NK-92 (cell line): ENCODE results near the gene NTNG2.

ENCODE experiments used
- DNase-seq: peaks from one replicate; lab custom pipeline; 2025; ENCODE audit not compliant: unreplicated experiment; lab: John Stamatoyannopoulos, UW

The NTNG2 gene

DNA sequence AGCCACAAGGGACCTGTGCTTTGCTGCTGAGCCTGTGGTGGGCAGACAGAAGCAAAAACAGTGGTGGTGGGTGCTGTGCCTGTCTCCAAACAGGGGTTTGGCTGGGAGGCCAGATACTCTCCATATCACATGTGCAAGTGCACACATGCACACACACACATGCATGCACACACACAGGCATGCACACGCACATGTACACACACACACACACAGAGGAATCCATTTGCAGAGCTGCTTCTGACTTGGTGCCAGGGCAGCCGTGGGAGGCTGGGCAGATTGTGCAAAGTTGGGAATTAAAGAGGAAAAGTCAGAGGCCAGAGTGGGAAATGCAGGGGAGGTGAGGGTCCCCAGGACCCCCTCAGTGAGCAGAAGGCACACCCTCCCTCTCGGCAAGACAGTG, 71.3 kb downstream of the NTNG2 start:
- no peak for DNase-seq

GRCh38 chr9:132234535-132234934, 72.7 kb downstream of the NTNG2 start:
- no peak for DNase-seq

DNA sequence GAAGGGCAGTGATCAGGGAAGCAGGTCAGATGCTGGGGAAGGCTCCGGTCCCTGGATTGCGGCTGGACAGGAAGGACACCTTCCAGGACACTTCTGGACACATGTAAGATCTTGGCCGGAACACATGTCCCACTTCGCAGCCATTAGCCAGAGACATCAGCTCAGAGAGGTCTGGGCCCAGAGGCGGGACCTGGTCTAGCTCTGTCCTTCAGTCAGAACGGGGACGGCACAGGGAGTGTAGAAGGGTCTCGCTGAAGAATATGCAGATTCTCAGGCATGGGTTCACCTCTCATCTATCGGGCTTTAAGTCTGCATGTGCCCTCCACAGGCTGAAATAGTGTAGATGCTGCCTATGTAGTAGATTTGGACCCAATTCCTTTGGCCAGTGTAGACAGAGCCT, 73.3 kb downstream of the NTNG2 start:
- no peak for DNase-seq

GRCh38 chr9:132235894-132236661, 74.2 kb downstream of the NTNG2 start:
- DNase-seq: no peak

GRCh38 chr9:132236662-132237311, 74.9 kb downstream of the NTNG2 start:
- DNase-seq: no peak

GRCh38 chr9:132237481-132237880, 75.6 kb downstream of the NTNG2 start:
- no peak for DNase-seq

- no peak for DNase-seq
These were observed 76.4 kb downstream of the NTNG2 start for GRCh38 chr9:132238026-132238972.

DNA sequence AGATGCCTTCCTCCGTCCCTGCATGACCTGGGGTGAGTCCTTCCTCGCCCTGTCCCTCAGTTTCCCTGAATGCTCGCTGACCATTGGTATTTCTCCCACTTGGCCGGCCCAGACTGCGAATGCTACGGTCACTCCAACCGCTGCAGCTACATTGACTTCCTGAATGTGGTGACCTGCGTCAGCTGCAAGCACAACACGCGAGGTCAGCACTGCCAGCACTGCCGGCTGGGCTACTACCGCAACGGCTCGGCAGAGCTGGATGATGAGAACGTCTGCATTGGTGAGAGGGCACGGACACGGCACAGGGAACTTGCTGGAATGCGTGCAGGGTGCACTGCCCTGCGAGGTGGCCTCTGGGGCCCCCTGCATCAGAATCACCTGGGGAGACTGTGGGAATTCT, 77.1 kb downstream of the NTNG2 start:
- DNase-seq: no peak

DNA sequence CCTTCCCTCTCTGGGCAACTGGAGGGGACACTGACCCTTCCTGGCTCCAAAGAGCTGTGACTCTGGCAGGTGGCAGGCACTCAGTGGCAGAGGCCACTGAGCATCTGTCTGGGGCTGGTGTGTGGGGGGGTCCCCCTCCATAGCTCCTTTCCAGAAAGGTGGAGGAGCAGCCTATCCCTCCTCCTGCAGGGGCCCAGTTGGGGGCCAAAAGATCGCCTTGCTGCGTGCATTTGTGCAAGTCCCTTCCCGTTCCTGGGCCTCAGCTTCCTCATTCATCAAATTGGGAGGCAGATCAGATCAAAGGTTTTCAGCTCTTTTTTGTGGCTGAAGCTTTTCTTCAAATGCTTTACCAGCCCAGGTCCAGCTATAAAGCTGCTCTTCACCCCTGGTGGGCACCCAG, 77.7 kb downstream of the NTNG2 start:
- DNase-seq: no peak

- DNase-seq: no peak
These were observed 78.4 kb downstream of the NTNG2 start for GRCh38 chr9:132239999-132240840.

DNA sequence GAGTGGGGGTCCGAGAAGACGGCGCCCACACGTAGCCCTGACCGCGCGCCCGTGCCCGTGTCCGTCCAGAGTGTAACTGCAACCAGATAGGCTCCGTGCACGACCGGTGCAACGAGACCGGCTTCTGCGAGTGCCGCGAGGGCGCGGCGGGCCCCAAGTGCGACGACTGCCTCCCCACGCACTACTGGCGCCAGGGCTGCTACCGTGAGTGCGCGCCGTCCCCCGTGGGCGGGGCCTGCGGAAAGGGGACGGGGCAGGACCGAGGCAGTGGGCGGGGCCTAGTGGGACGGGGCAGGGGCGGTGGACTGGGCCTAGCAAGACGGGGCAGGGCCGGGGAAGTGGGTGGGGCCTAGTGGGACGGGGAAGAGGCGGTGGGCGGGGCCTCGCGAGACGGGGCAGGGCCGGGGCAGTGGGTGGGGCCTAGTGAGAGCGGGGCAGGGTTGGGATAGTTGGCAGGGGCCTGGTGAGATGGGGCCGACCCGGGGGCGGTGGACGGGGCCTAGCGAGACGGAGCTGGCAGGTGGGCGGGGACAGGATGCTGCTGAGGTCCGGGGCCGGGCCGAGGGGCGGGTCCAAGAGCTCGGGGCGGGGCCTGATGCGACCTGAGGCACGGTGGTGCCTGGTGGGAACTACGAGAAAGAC, 79.1 kb downstream of the NTNG2 start:
- DNase-seq: peak; percentile 99

DNA sequence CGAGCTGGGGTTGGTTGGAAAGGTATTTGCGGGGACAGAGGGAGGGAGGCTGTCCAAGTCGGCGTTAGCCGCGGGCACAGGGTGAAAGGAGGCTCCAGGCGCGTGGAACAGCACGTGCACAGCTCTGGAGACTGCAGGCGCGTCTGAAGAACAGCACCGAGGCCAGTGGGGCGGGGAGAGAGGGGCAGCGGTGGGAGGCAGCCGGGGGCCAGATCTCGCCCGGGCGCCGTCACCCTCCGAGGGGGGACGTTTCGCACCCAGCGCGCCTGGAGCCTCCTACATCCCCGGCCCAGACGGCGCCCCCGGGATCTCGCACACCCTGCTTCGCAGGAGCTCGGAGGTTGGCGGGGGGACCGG, 79.6 kb downstream of the NTNG2 start:
- no peak for DNase-seq

GRCh38 chr9:132241840-132242620, 80.2 kb downstream of the NTNG2 start:
- DNase-seq: no peak

DNA sequence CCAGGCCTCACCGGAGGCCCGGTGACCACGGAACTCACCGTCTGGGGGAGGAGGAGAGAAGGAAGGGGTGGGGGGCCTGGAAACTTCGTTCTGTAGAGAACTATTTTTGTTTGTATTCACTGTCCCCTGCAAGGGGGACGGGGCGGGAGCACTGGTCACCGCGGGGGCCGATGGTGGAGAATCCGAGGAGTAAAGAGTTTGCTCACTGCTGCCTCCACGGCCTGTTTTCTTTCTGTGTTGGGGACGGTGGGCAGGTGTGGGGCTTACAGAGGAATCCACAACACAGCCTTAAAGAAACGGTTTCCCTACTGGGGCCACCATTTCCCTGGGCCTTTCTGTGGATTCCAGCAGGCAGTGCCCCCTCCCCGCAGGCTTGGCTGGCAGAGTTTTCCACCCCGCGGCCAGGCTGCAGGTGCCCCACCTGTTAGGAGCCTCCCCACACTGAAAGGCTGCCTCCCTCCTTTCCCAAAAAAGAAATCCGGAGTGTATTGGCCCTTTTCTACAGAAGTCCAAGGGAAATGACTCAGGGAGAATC, 80.8 kb downstream of the NTNG2 start:
- no peak for DNase-seq

- DNase-seq: no peak
These were observed 81.6 kb downstream of the NTNG2 start for GRCh38 chr9:132243156-132244074.

- DNase-seq: no peak
These were observed 83.0 kb downstream of the NTNG2 start for GRCh38 chr9:132244582-132245455.

DNA sequence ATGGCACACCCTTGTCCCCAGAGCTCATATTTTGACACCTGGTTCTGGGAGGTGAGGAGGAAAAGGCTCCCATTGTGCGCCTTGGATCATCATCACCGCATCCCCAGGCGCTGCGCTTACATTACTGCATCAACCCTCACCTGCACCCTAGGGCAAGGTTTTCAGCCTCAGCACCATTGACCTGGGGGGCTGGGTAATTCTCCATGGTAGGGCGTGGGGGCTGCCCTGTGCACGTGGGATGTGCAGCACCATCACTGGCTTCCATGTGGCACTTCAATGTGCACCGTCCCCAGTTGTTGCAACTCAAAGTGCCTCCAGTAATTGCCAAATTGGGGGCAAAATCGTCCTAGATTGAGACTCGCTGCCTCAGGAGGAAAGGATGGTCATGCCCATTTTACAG, 83.6 kb downstream of the NTNG2 start:
- DNase-seq: no peak
